SK-N-MC (cell line): Measurements from ENCODE around the gene ADK.

Source experiments
- EZH2 ChIP-seq: fragments of 200-600 bp; sonication (generic); IDR thresholded peaks from one replicate; pipeline ENCODE4 v1.6.1; 2017; ENCODE audit warnings: antibody characterized with exemption
- FOXP2 ChIP-seq: optimal IDR thresholded peaks from 2 replicates; pipeline ENCODE3; 2011; ENCODE audit warnings: mild to moderate bottlenecking, moderate library complexity; ENCODE audit not compliant: insufficient read depth; ENCODE audit errors: extremely low read length, control extremely low read depth
- POLR2AphosphoS5 ChIP-seq: IDR thresholded peaks from 2 replicates; pipeline ENCODE4 v1.6.1; 2012; ENCODE audit warnings: mild to moderate bottlenecking, low read depth, low read length, borderline replicate concordance

DNA sequence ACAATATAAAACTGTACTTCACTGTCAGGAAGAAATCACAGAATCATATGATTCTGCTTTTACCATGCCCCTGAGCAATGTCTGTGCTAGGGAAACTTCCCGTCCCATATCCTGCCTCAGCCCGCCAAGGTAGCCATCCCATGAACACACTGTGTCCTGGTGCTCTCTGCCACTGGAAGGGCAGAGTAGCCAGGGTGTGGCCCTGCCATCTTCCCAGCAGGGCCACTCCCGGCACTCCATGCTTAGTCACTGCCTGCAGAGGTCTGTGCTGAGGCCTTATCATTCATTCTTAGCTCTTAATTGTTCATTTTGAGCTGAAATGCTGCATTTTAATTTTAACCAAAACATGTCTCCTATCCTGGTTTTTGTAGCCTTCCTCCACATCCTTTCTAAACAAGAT, 32.2 kb upstream of the ADK start:
- TF ChIP-seq EZH2 (no peak), POLR2AphosphoS5 (no peak), FOXP2 (no peak)
